Body of pancreas (tissue), 4 donors: ENCODE results near the gene SRBD1. TPM values are rescaled to one million over a fixed set of nuclear protein-coding genes. Genes with fewer than 3 reads are reported as not detected.

Source experiments
- ATAC-seq: fragments of 150-250 bp; one replicate; pipeline ENCODE4 v1.9.1; 2016
- DNase-seq, 4 donors: peaks; one replicate each; pipeline ENCODE4 v3.0.0-alpha.2; 2019
- H3K27ac ChIP-seq, 4 donors: fragments of 200-600 bp; sonication (generic); 1 replicate in 3 of 4; 2 replicates in 1 of 4; pipeline versions ENCODE4 v1.5.1 to v1.6.1; 2016 to 2019; ENCODE audit warnings: mild to moderate bottlenecking in 1 of 4, mixed read lengths in 1 of 4, moderate library complexity in 1 of 4
- H3K27me3 ChIP-seq, 2 donors: fragments of 200-600 bp; sonication (generic); one replicate each; pipeline ENCODE4 v1.6.0; 2016; ENCODE audit warnings: mild to moderate bottlenecking in 1 of 2
- H3K36me3 ChIP-seq, 2 donors: fragments of 200-600 bp; sonication (generic); replicated peaks in 1 of 2; 2 replicates each; pipeline ENCODE4 v1.5.1; 2016; ENCODE audit warnings: low read depth in 2 of 2; ENCODE audit not compliant: insufficient read depth in 1 of 2
- H3K4me1 ChIP-seq: fragments of 200-600 bp; sonication (generic); one replicate; pipeline ENCODE4 v1.6.0; 2016
- H3K4me3 ChIP-seq, 2 donors: fragments of 200-600 bp; sonication (generic); 1 replicate in 1 of 2; 2 replicates in 1 of 2; pipeline ENCODE4 v1.5.1; 2016 to 2019
- H3K9me3 ChIP-seq, 3 donors: fragments of 200-600 bp; sonication (generic); 1 replicate in 2 of 3; 2 replicates in 1 of 3; pipeline ENCODE4 v1.5.1; 2016
- CTCF ChIP-seq, 7 experiments: fragments of 450-650 bp in 4 of 7; fragments of 200-600 bp in 3 of 7; sonication (generic) in 3 of 7; IDR thresholded peaks; one replicate each; pipeline ENCODE4 v1.5.1; 2016 to 2019; ENCODE audit warnings: antibody characterized with exemption in 7 of 7
- POLR2A ChIP-seq, 3 donors: fragments of 450-650 bp; IDR thresholded peaks; one replicate each; pipeline ENCODE4 v1.6.1; 2016; ENCODE audit warnings: antibody characterized with exemption in 3 of 3, mild to moderate bottlenecking in 2 of 3
- WGBS, 2 donors: methylation state at CpG; one replicate each; pipeline ENCODE4 v1.1.5; 2017; 5-methylcytosine and 5-hydroxymethylcytosine counted together
- intact Hi-C: fragments of 100-400 bp; cut with DNase I; formaldehyde crosslinking; loops from one replicate; pipeline ENCODE4 v1.15.1; 2023
- total RNA-seq, 2 donors: library from RNA; depleted of rRNA; stranded (reverse); fragments of >200 nt; gene quantifications; one replicate each; pipeline ENCODE4 v1.1.0, GENCODE V29; 2016

The SRBD1 gene
- total RNA-seq, 2 donors from 2014 or later = 14.8 to 21.4 TPM

GRCh38 chr2:45622336-45623075, 11.4 kb upstream of the SRBD1 start:
- Histone ChIP-seq H3K27me3 (no peaks in the 10 kb centered on the region), H3K4me3 (no peak overlapping the region), H3K36me3 (no peaks in the 10 kb centered on the region), H3K27ac (no peak overlapping the region), H3K9me3 (no peaks in the 10 kb centered on the region), H3K4me1 (peaks cover 20% of the 10 kb centered on the region)
- 80 to 89% methylated on average over 6 of the region's 6 CpGs for WGBS, 2 donors
- TF ChIP-seq POLR2A (IDR thresholded peaks at IDR 0.05) = no peak
- no peak for TF ChIP-seq CTCF (IDR thresholded peaks at IDR 0.05)
- ATAC-seq (no peak), DNase-seq (no peak)
- intact Hi-C loops = no loop called here

GRCh38 chr2:45617496-45617895, 6.4 kb upstream of the SRBD1 start:
- H3K36me3 ChIP-seq = no peaks in the 10 kb centered on the region
- H3K4me3 ChIP-seq = no peak overlapping the region
- H3K9me3 ChIP-seq = no peaks in the 10 kb centered on the region
- ATAC-seq = no peak
- H3K27me3 ChIP-seq = no peaks in the 10 kb centered on the region
- no peak for DNase-seq
- intact Hi-C loops = no loop called here
- WGBS, 2 donors = 44 to 47% methylated on average over 2 of the region's 2 CpGs
- H3K27ac ChIP-seq = no peak overlapping the region
- TF ChIP-seq CTCF (IDR thresholded peaks at IDR 0.05) (no peak), POLR2A (IDR thresholded peaks at IDR 0.05) (no peak)
- H3K4me1 ChIP-seq = no peaks in the 10 kb centered on the region

GRCh38 chr2:45616658-45617411, 5.8 kb upstream of the SRBD1 start:
- DNase-seq (no peak), ATAC-seq (no peak)
- no peak overlapping the region for H3K27ac ChIP-seq
- H3K27me3 ChIP-seq = no peaks in the 10 kb centered on the region
- intact Hi-C loops = no loop called here
- no peak for TF ChIP-seq POLR2A (IDR thresholded peaks at IDR 0.05)
- no peak for TF ChIP-seq CTCF (IDR thresholded peaks at IDR 0.05)
- H3K4me1 ChIP-seq = no peaks in the 10 kb centered on the region
- H3K4me3 ChIP-seq = no peak overlapping the region
- H3K9me3 ChIP-seq = no peaks in the 10 kb centered on the region
- no peaks in the 10 kb centered on the region for H3K36me3 ChIP-seq
- WGBS, 2 donors = 39 to 45% methylated on average over 4 of the region's 4 CpGs

- H3K36me3 ChIP-seq = no peaks in the 10 kb centered on the region
- H3K27ac ChIP-seq = no peak overlapping the region
- no peaks in the 10 kb centered on the region for H3K27me3 ChIP-seq
- TF ChIP-seq CTCF (IDR thresholded peaks at IDR 0.05) (no peak), POLR2A (IDR thresholded peaks at IDR 0.05) (no peak)
- intact Hi-C loops = no loop called here
- no peaks in the 10 kb centered on the region for H3K9me3 ChIP-seq
- WGBS, 2 donors = 75 to 78% methylated on average over 3 of the region's 3 CpGs
- DNase-seq (no peak), ATAC-seq (no peak)
- H3K4me3 ChIP-seq = no peak overlapping the region
- peaks cover 8% of the 10 kb centered on the region for H3K4me1 ChIP-seq
Measured at GRCh38 chr2:45614871-45615415, 3.9 kb upstream of the SRBD1 start.
